22Rv1 (cell line): Measurements from ENCODE around the gene PUS1.

Experiments
- CTCF ChIP-seq: fragments of 450-650 bp; IDR thresholded peaks from 2 replicates; pipeline ENCODE4 v1.5.1; 2017; ENCODE audit warnings: mild to moderate bottlenecking
- ZFX ChIP-seq: fragments of 450-650 bp; IDR thresholded peaks from 2 replicates; pipeline ENCODE4 v1.6.1; 2017; ENCODE audit warnings: antibody characterized with exemption, borderline replicate concordance

- TF ChIP-seq CTCF (no peak), ZFX (no peak)
Observed at GRCh38 chr12:131959116-131959515, 30.0 kb downstream of the PUS1 start.
